ENCODE results near the gene SMYD3.

SMYD3 gene

GRCh38 chr1:246162560-246162959 lies 344.5 kb downstream of the SMYD3 start:
- DNase-seq = no peak

GRCh38 chr1:246161626-246162025 lies 345.5 kb downstream of the SMYD3 start:
- no peak for DNase-seq

- DNase-seq = no peak
Observed at GRCh38 chr1:246160905-246161304, 346.2 kb downstream of the SMYD3 start.

- DNase-seq = no peak
Observed at GRCh38 chr1:246160374-246160773, 346.7 kb downstream of the SMYD3 start.

GRCh38 chr1:246159279-246160227 lies 347.5 kb downstream of the SMYD3 start:
- DNase-seq = no peak

GRCh38 chr1:246158131-246158530 lies 348.9 kb downstream of the SMYD3 start:
- no peak for DNase-seq

GRCh38 chr1:246157516-246157915 lies 349.6 kb downstream of the SMYD3 start:
- DNase-seq = no peak

- no peak for DNase-seq
Observed at GRCh38 chr1:246156847-246157246, 350.2 kb downstream of the SMYD3 start.

- no peak for DNase-seq
Observed at GRCh38 chr1:246155923-246156322, 351.2 kb downstream of the SMYD3 start.

GRCh38 chr1:246153796-246154212 lies 353.3 kb downstream of the SMYD3 start:
- no peak for DNase-seq

GRCh38 chr1:246152986-246153431 lies 354.1 kb downstream of the SMYD3 start:
- DNase-seq = no peak

GRCh38 chr1:246151796-246152434 lies 355.2 kb downstream of the SMYD3 start:
- DNase-seq = no peak

- no peak for DNase-seq
Observed at GRCh38 chr1:246149543-246149942, 357.5 kb downstream of the SMYD3 start.

- DNase-seq = no peak
Observed at GRCh38 chr1:246147524-246148461, 359.3 kb downstream of the SMYD3 start.

GRCh38 chr1:246146804-246147523 lies 360.1 kb downstream of the SMYD3 start:
- DNase-seq = no peak

GRCh38 chr1:246145900-246146299 lies 361.2 kb downstream of the SMYD3 start:
- no peak for DNase-seq

- DNase-seq = no peak
Observed at GRCh38 chr1:246144931-246145330, 362.1 kb downstream of the SMYD3 start.

- DNase-seq = no peak
Observed at GRCh38 chr1:246142320-246142893, 364.7 kb downstream of the SMYD3 start.

GRCh38 chr1:246141306-246141705 lies 365.8 kb downstream of the SMYD3 start:
- no peak for DNase-seq

- DNase-seq = no peak
Observed at GRCh38 chr1:246139745-246140182, 367.3 kb downstream of the SMYD3 start.

- DNase-seq = no peak
Observed at GRCh38 chr1:246138781-246139180, 368.3 kb downstream of the SMYD3 start.

- no peak for DNase-seq
Observed at GRCh38 chr1:246136477-246136876, 370.6 kb downstream of the SMYD3 start.

All from activated CD8-positive, alpha-beta memory T cell treated with anti-CD3 and anti-CD28 coated beads, Interleukin-2, amount 50 U/mL, for 4 hours (primary cell).